Testis (tissue), 2 donors: ENCODE results near the gene AIMP1.

Experiments used
- POLR2A ChIP-seq: fragments of 450-650 bp; IDR thresholded peaks from one replicate; pipeline ENCODE4 v1.6.1; 2017; ENCODE audit warnings: antibody characterized with exemption, mild to moderate bottlenecking, moderate library complexity
- TF ChIP-seq, protein P1 (sequence below), 3 experiments: fragments of 450-650 bp in 2 of 3; fragments of 200-600 bp in 1 of 3; sonication (generic) in 1 of 3; IDR thresholded peaks; one replicate each; pipeline ENCODE4 v1.5.1; 2016 to 2019; ENCODE audit warnings: antibody characterized with exemption in 3 of 3, mild to moderate bottlenecking in 2 of 3, moderate library complexity in 1 of 3

DNA sequence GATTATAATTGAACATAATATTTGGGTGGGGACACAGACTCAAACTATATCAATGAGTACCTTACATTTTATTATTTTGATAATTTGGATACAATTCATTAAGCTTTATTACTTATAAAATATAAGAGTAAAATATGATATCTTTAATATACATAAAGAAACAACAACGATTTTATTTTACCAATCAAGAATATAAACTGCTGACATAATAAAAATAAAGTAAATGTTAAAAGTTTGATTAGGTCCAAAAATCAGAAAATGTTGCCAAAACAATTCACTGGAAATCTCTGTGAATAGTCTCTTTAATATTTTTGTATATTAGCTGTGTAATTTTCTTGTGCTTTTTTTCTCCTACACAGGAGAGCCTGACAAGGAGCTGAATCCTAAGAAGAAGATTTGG is 30.8 kb downstream of the AIMP1 start:
- TF ChIP-seq, protein P1, sequence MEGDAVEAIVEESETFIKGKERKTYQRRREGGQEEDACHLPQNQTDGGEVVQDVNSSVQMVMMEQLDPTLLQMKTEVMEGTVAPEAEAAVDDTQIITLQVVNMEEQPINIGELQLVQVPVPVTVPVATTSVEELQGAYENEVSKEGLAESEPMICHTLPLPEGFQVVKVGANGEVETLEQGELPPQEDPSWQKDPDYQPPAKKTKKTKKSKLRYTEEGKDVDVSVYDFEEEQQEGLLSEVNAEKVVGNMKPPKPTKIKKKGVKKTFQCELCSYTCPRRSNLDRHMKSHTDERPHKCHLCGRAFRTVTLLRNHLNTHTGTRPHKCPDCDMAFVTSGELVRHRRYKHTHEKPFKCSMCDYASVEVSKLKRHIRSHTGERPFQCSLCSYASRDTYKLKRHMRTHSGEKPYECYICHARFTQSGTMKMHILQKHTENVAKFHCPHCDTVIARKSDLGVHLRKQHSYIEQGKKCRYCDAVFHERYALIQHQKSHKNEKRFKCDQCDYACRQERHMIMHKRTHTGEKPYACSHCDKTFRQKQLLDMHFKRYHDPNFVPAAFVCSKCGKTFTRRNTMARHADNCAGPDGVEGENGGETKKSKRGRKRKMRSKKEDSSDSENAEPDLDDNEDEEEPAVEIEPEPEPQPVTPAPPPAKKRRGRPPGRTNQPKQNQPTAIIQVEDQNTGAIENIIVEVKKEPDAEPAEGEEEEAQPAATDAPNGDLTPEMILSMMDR (IDR thresholded peaks at IDR 0.05) = no peak
- TF ChIP-seq POLR2A = no peak
